GM06990 (cell line): ENCODE results near the gene CDH4.

Experiments used
- DNase-seq: peaks from one replicate; pipeline ENCODE4 v3.0.0-alpha.2; 2011; ENCODE audit not compliant: insufficient read length; ENCODE audit errors: extremely low read depth
- H3K27me3 ChIP-seq: replicated peaks from 2 replicates; pipeline ENCODE4 v1.6.0; 2011; ENCODE audit warnings: low read length; ENCODE audit not compliant: control insufficient read depth, insufficient read depth
- H3K36me3 ChIP-seq: 2 replicates; pipeline ENCODE4 v1.5.1; 2011; ENCODE audit warnings: low read length; ENCODE audit not compliant: control insufficient read depth, insufficient read depth
- H3K4me3 ChIP-seq: replicated peaks from 2 replicates; pipeline ENCODE4 v1.5.1; 2011; ENCODE audit warnings: low read depth, mild to moderate bottlenecking, control low read depth, low read length
- CTCF ChIP-seq: IDR thresholded peaks from 2 replicates; pipeline ENCODE4 v1.5.1; 2011; ENCODE audit warnings: low read length, control low read depth, mild to moderate bottlenecking, inconsistent platforms; ENCODE audit not compliant: insufficient read depth, poor library complexity, severe bottlenecking

Gene CDH4

GRCh38 chr20:61803915-61804751 lies 552.1 kb downstream of the CDH4 start:
- Histone ChIP-seq H3K36me3 (no peaks in the 10 kb centered on the region), H3K27me3 (no peaks in the 10 kb centered on the region), H3K4me3 (no peak overlapping the region)
- no peak for TF ChIP-seq CTCF
- no peak for DNase-seq

GRCh38 chr20:61804752-61805295 lies 552.8 kb downstream of the CDH4 start:
- no peak for TF ChIP-seq CTCF
- no peak for DNase-seq
- no peaks in the 10 kb centered on the region for H3K36me3 ChIP-seq
- H3K27me3 ChIP-seq, result no peaks in the 10 kb centered on the region
- no peak overlapping the region for H3K4me3 ChIP-seq

GRCh38 chr20:61805365-61805764 lies 553.3 kb downstream of the CDH4 start:
- DNase-seq, result no peak
- H3K27me3 ChIP-seq, result no peaks in the 10 kb centered on the region
- no peak for TF ChIP-seq CTCF

GRCh38 chr20:61805781-61806180 lies 553.7 kb downstream of the CDH4 start:
- no peak overlapping the region for H3K4me3 ChIP-seq
- no peak for TF ChIP-seq CTCF
- DNase-seq, result no peak
- H3K36me3 ChIP-seq, result no peaks in the 10 kb centered on the region
- H3K27me3 ChIP-seq, result no peaks in the 10 kb centered on the region

More at GRCh38 chr20:61805365-61805764, 553.3 kb downstream of the CDH4 start:
- H3K4me3 ChIP-seq, result no peak overlapping the region
- no peaks in the 10 kb centered on the region for H3K36me3 ChIP-seq

- Histone ChIP-seq H3K36me3 (no peaks in the 10 kb centered on the region), H3K4me3 (no peak overlapping the region), H3K27me3 (no peaks in the 10 kb centered on the region)
- TF ChIP-seq CTCF, result no peak
- DNase-seq, result no peak
These were observed 554.3 kb downstream of the CDH4 start for GRCh38 chr20:61806314-61806713.
